NCI-H345 treated with DMSO at 0.1 percent for 48 hours (cell line): Measurements from ENCODE around the gene BANK1.

ENCODE experiments used
- DNase-seq: peaks from one replicate; lab custom pipeline; 2025; ENCODE audit not compliant: unreplicated experiment; lab: John Stamatoyannopoulos, UW

Gene BANK1

DNA sequence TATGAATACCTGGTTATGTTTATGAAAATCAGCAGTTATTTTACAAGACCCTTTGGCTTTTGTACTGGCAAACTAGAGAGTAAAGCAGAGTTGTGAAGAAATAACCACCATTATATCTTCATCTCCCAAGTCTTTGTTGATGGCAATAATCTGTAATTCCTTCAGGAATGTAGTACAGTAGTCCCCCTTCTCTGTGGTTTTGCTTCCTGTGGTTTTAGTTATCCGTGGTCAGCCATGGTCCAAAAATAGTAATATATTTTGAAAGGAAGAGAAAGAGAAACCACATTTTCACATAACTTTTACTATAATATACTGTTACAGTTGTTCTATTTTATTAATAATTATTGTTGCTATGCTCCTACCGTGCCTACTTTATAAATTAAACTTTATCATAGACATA, 27.8 kb downstream of the BANK1 start:
- no peak for DNase-seq

DNA sequence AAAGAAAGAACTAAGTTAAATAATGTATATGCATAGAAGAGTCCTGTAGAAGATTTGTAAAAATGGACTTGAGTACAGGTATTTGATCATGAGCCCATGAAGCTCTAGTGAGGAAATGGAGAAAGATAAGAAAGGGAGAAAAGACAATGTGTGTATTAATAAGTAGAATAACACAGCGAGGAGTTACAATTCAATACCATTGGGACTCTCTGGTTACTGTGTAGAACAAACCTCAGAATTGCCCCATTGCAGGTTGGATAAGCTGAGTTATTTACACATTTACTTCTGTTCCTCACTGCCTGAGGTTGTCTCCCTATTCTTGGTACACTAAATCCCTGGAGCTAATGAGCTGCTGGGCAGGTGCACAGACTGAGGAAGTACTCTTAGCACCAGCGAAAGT, 33.3 kb downstream of the BANK1 start:
- DNase-seq = no peak

DNA sequence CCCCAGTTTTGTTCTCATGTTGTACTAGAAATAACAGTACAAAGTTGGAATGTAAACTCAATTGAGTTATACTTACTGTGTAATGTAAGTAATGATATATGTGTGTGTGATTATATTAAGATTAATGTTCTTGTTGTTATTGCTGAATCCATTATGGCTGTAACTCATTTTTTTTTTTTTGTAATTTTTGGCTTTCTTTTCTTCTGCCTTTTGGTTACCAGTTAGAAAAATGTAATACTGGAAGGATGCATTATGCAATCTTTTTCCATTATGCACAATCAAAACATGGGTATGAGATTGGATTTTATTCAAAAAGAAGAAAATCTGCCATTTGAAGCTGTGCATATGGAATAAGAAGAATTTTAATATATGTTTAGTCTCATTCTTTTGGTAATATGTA, 34.0 kb downstream of the BANK1 start:
- DNase-seq = no peak

DNA sequence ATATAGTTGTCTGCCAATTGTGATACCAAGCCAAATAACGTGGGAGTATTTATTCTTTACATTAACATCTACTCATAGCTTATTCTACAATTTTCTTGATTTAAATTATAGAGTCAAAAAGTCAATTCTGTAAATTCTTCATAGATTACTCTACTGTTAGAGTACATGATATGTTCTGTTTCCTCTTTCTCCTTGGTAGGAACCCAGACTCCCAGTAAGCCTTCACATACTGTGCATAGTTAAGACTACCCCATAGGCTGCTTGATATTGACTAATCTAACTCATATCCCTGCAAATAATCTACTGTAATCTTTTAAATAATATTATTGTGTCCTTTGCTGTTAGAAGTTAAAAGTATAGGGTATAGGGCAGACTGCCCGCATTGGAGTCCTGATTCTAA, 35.4 kb downstream of the BANK1 start:
- DNase-seq = no peak

DNA sequence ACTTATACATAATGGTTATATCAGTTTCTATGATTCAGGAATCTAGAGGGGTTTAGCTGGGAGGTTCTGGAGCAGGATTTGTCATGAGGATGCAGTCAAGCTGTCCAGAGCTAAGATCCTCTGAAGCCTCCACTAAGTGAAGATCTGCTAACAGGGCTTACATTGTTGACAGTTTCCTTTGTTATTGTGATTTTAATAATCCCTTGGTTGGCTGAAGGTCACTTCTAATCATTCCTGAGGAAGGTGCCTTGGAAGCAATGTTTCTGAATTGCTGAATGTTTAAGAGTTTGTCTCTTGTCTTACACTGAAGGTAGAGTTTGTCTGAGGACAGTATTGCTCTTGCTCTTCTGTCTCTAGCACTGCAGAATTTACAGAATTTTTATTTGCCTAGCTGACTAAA, 41.3 kb downstream of the BANK1 start:
- no peak for DNase-seq

DNA sequence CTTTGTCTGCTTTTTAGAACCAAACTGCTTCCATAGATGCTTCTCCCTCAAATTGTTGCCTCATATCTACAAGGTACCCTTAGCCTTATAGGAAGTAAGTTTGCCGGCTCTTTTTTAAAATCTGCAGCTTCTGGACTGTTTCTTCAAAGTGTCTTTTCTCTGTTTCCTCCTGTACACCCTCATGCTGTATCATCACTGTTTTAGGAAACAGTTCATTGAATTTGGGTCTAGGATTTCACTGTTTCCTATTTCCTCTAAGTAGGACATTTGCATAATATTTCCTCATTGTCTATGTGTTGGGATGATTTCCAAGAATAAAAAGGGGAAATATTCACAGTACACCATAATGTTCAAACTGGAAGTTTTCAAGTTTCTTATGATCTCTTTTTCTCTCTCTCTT, 43.0 kb downstream of the BANK1 start:
- DNase-seq = no peak

DNA sequence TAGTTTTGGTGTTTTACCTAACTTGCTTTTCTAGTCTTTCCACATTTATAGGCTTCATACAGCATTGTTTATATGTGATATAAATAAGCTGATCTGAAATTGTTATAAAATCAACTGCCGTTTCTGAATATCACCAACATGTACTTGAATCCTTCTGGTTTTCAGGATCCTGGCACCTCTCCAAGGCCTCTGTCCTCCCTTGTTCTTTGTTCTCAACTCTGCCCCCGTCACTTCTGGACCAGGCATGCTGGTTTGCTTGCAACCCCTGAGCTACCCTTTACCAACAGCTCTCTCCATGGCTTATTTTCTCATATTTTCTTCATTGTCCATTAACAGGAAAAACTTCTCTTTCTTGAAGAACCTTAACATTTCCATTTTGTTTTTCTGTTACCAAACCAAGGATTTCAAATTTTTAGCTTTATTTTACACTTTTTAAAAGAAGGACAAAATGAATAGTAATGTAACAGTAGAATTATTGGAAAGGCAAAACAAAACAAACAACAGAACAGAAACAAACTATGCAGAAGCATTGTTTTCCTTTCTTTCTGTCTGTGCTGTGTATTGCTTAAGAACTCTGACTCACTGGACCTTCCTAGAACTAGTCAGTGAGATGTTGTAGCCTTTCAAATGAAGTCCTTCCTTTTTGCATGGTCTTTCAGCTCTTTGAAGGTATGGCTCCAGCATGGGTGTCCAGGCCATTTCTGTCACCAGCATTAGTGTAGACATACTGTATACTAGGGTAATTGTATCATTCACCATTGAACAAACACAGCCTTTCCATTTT, 44.8 kb downstream of the BANK1 start:
- DNase-seq = peak; percentile 35

DNA sequence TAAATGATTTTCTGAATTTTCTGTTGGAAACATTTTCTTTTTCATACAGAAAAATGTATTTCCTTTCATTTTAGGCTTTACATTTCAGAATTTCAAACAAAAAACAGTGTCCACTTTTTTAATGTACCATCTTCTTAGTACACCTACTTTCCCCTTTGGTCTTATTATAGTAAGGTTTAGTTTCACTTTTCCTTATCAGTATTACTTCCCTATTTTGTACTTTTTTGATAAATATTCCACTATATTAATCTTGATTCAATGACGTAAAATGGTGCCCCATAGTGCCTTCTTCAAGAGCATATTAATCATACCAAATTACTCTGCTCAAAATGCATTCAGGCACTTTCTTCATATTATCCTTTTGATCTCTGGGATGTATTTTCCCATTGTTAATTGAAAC, 52.5 kb downstream of the BANK1 start:
- DNase-seq = no peak

DNA sequence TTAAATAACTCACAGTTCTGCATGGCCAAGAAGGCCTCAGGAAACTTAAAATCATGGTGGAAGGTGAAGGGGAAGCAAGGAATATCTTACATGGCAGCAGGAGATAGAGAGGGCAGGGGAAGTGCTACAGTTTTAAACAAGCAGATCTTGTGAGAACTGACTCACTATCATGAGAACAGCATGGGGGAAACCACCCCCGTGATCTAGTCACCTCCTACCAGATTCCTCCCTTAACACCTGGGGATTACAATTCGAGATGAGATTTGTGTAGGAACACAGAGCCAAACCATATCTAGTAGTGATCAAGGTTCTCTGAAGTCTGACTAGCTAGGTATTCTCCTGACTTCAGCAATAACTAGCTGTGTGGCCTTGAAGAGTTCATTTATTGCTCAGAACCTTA, 56.0 kb downstream of the BANK1 start:
- DNase-seq = no peak

DNA sequence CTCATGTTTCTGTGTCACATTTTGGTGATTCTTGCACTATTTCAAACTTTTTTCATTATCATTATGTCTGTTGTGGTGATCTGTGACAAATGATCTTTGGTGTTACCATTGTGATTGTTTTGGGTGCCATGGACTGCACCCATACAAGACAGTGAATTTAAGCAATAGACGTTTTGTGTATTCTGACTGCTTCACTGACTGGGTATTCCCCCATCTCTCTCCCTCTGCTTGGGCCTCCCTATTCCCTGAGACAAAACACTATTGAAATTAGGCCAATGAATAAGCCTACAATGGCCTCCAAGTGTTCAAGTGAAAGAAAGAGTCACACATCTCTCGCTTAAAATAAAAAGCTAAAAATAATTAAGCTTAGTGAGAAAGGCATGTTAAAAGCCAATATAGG, 60.2 kb downstream of the BANK1 start:
- DNase-seq = no peak

DNA sequence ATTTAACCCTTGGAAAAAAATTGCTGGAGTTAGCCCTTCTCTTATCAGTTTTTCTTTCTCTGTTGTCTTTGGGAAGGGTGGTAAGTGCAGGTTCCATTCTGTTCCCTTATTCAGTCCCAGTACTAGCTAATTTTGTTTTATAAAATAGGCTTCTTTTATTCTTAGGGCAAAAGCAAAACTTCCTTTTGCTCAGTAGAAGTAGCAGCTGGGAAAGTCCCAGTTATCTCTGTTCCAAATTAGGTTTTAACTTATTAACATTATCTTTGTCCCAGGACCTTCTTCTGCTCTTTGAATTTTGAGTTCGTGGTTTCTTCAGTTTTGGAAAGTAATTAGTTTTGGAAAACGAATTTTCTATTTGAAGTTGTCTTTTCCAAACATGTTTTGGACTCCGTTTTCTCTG, 61.1 kb downstream of the BANK1 start:
- DNase-seq = no peak

DNA sequence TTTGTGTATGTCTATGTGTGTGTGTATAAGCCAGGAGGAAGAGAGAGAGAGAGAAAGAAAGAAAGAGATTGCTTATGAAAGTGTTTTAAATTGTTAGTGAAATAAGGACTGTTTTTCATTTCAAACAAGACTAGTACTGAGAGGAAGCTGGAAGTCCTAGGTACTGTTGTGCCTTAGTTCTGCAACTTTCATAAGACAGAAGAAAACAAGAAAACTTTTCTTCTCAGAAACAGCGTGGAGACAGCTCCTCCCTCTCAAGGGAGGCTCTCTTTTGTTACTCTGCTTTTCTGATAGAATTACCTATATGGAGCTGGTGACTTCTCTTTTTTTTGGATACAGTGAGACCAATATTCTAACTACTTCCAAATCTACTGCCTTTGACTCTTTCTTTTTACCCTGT, 62.5 kb downstream of the BANK1 start:
- DNase-seq = no peak

DNA sequence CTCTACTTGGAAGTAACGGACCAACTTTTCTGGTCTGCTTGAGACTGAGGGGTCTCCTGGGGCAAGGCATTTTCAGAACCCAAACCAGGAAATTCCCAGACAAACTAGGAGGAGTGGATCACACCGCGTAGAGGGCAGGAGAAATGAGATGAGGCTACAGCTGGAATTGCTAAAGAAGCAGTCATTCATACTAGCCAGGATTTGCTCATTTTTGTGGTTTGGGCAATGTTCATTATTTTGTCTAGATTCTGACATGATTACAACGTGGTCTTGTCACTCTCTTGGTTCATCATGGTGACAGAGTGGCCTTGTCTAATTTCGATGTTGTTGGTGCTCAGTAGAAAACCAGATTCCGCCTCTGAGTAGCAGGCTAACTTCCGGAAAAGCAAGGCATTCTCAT, 63.2 kb downstream of the BANK1 start:
- no peak for DNase-seq

DNA sequence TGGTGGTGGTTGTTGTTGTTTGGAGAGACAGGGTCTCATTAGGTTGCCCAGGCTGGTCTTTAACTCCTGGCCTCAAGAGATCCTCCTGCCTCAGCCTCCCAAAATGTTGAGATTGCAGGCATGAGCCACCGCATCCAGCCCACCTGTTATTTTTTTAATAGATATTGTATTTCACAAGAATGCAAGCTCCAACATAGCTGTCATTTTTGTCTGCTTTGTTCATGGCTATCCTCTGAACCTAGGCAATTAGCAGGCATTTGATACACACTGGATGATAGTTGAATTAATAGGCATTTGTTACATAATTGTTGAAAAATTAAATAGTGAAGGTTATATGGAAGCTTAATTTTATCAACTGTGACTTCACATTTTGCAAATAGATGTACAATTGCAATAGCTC, 64.7 kb downstream of the BANK1 start:
- no peak for DNase-seq

DNA sequence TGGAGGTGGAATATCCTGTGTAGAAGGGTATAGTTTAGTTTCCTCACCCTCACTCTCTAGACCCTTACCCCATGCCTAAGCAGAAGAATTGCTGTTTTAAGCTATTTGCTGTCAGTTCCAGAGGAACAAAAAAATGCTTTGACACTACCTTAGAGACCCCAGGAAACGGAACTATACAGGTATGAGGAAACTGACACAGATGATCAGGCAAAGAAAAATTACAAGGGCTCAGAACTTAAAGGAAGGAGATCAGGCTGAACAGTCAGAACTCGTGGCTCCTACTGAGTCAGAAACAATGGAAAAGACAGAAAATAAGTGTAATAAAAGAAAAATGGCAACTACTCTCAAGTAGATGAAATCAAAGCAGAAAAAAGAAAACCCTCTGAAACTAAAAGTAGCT, 65.6 kb downstream of the BANK1 start:
- DNase-seq = no peak

DNA sequence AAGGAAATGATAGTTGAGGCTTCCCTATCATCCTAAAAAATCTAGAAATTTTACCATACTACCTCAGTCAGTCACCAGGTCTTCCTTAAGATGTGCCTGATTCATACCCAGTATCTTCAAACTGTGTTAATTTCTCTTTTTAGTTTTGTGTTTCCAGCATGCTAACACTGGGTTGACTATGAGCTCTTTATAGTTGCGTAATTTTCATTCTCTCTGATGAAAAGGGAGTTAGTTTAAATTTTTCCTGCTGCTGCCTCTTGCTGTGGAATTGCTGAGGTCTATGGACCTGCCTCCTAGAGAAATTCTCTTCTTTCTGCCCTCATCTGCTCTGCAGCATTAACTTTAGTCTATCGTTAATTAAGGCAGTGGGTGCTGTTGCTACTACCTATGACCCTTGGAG, 66.6 kb downstream of the BANK1 start:
- no peak for DNase-seq

DNA sequence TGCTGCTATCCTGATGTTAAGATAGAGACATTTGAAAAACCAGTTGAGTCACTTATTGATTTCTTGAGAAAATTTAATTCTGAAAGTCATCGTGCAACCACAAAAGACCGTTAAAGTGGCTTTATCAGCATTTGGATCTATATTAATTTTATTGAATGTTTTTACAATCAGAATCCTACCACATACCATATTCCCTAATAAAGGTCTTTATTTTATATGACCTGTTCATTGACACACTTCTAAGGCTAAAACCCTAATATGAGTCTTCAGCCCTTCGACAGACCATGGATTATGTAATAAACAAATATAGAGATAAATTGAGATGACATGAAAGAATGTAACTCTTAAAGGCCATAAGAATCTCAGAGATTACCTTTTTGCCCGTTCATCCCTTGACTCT, 68.1 kb downstream of the BANK1 start:
- no peak for DNase-seq

DNA sequence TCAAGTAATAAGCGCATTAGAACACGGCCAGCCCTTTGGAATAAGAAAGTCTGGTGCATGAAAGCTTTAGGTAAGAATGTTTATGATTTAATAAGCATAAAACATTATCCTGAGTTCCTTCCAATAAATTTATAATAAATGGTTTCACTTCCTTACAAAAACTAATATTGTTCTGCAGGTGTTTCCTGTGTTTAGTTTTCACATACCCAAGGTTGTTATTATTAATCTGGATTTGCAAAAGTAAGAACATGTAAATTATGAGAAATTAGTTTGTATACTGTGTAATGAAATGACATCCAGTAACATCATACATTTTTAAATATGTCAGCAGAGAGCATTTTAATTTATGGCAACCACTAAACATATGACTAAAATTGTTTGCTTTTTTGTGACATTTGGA, 72.1 kb downstream of the BANK1 start:
- DNase-seq = no peak

DNA sequence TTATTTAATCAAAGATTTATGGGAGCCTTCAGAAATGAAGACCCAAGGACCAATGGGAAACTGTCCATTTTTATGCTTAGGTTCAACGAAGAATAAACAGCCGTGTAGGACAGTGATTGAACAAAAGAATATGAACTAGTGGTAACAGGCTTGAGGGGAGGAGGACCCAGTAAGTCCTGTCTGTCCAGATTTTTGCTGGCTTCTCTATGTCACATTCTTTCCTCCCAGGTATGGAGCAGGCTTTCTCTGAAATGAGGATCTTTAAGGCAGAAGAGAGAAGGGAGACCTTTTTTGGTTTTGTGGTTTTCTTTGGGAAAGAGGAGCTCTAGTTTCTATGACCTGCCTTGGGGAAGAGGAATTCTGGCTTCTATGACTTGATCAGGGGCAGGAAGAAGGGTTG, 74.1 kb downstream of the BANK1 start:
- DNase-seq = no peak

DNA sequence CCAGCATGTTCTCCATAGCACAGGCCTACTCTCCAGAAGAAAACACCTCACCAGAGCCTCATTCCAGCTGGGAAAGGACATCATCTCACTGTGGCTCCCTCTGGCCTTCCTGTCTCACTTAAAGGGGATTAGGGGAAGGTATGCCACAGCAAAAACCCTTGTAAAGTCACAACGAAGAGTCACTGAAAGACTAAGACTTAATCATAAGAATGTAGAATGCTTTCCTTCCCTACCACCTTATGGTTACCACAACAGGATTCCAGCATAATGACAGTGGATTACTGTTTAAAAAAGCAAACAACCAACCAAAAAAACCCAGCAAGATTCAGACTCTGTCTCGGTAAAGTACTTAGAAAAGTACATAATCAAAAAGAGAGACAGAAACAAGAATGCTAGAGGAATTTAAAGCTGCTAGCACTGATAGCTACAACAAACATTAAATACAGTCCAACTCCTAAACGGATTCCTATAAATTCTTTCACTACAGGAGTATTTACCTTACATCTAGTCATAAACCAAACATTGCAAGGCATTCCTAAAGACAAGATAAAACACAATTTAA, 75.1 kb downstream of the BANK1 start:
- no peak for DNase-seq

DNA sequence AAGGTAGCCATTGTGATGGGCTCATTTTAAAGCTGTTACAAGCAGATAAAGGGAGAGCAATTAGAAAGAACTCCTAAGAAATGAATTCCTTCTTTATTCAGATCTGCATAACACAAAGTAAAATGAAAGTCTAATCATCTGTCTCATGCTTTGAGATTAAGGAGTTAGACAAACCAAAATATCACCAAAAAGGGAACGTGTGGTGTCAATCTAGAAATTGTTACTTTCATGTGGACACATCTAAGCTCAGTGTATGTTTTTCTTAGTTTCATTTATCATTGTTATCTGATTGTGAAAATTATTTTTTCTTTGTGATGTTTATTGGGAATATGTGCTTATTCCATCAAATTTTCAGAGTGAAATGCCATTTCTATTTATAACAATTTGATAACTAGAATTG, 80.3 kb downstream of the BANK1 start:
- no peak for DNase-seq

DNA sequence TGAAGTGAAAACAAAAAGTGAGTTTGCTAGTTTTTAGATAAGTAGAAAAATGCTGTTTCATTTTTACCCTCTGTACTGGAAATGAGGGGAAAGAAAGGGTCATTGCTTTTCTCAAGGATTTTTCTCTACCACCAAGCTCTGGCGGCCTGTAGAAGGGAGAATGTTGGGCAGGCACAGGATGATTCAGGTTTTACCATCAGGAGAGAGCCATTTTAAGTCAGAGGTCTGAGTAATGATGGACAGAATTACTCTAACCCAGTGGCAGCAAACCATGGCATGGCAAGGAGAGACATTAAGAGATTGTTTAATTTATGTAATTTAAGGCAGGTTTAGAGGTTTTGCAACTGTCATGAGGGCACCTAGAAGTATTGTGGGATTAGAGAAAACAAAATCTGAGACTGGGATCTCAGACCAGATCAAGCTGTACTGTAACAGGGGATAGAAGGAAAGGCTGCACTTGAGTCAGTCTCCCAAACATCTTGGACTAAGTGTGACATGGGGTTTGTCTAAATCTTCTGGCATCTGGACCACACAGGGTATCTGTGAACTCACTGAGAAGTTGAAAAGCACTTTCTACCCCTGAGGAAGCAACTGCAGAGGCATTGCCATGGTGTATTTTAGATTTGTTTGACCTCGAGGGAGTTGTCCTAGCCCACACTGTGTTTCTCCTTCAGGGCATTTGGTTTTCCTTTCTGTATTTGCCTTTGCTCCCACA, 81.6 kb downstream of the BANK1 start:
- DNase-seq = no peak

DNA sequence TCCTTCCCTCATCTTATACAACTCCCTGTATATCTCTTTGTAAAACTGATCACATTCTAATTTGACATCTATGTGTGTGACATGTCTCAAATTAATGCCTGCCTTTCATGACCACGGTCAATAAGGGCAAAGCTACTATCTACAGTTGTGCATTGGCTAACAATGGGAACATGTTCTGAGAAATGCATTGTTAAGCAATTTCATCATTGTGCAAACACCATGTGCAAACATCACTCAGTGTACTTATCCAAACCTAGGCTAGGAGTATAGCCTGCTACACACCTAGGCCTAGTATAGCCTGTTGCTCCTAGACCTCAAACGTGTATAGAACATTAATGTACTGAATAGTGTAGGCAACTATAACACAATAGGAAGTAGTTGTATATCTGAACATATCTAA, 95.0 kb downstream of the BANK1 start:
- DNase-seq = peak; percentile 2
